Thyroid gland (tissue), 4 donors: ENCODE results near the gene RUFY3.

Experiments used
- CTCF ChIP-seq, 6 experiments: fragments of 200-600 bp in 3 of 6; fragments of 450-650 bp in 3 of 6; sonication (generic) in 3 of 6; IDR thresholded peaks; one replicate each; pipeline ENCODE4 v1.5.1; 2016 to 2019; ENCODE audit warnings: antibody characterized with exemption in 6 of 6, mild to moderate bottlenecking in 2 of 6, inconsistent platforms in 1 of 6, moderate library complexity in 1 of 6
- POLR2A ChIP-seq, 2 donors: fragments of 450-650 bp; IDR thresholded peaks; one replicate each; pipeline ENCODE4 v1.6.1; 2017; ENCODE audit warnings: antibody characterized with exemption in 2 of 2, mild to moderate bottlenecking in 2 of 2, moderate library complexity in 1 of 2

- TF ChIP-seq CTCF (IDR thresholded peaks at IDR 0.05), result no peak
- TF ChIP-seq POLR2A (IDR thresholded peaks at IDR 0.05), result no peak
Observed at GRCh38 chr4:70818921-70819320, 97.2 kb downstream of the RUFY3 start.
